OCI-LY7 (cell line): ENCODE measurements around the gene PKLR. TPM values are rescaled to one million over a fixed set of nuclear protein-coding genes. Genes with fewer than 3 reads are reported as not detected.

ENCODE experiments used
- BruUV-seq: library from RNA; stranded (reverse); fragments of 400-500 nt; replicated peaks from 2 replicates; lab custom pipeline; 2021; lab: Mats Ljungman, UMichigan
- CTCF ChIA-PET: fragments of 300-600 bp; sonication (Branson Sonifier 250); formaldehyde crosslinking; loops from one replicate; lab custom pipeline; 2022; ENCODE audit warnings: antibody characterized with exemption; ENCODE audit not compliant: unreplicated experiment; lab: Charles Lee
- POLR2A ChIA-PET: fragments of 300-600 bp; sonication (Branson Sonifier 250); formaldehyde crosslinking; loops from one replicate; lab custom pipeline; 2022; ENCODE audit warnings: antibody characterized with exemption; lab: Charles Lee
- DNase-seq: peaks from one replicate; pipeline ENCODE4 v3.0.0-alpha.2; 2015; ENCODE audit warnings: low spot score
- H2AFZ ChIP-seq: fragments of 200-600 bp; sonication (generic), shearing (Covaris generic); 2 replicates; pipeline ENCODE4 v1.6.1; 2014; ENCODE audit warnings: mild to moderate bottlenecking, antibody characterized with exemption, low read length, moderate library complexity
- H3K27ac ChIP-seq: fragments of 200-600 bp; sonication (generic); 2 replicates; pipeline ENCODE4 v1.5.1; 2014; ENCODE audit warnings: mixed run types, low read depth, mild to moderate bottlenecking, moderate library complexity, low read length, inconsistent platforms; ENCODE audit not compliant: poor library complexity, severe bottlenecking
- H3K36me3 ChIP-seq: fragments of 200-600 bp; sonication (generic); 2 replicates; pipeline ENCODE4 v1.6.1; 2014; ENCODE audit warnings: mild to moderate bottlenecking, antibody characterized with exemption, low read length, moderate library complexity, mixed read lengths; ENCODE audit not compliant: insufficient read depth
- H3K4me1 ChIP-seq: fragments of 200-600 bp; sonication (generic); 2 replicates; pipeline ENCODE4 v1.5.1; 2014; ENCODE audit warnings: mild to moderate bottlenecking, low read length; ENCODE audit not compliant: insufficient read depth, poor library complexity, severe bottlenecking
- H3K4me2 ChIP-seq: fragments of 200-600 bp; sonication (generic); 2 replicates; pipeline ENCODE4 v1.6.1; 2014; ENCODE audit warnings: mild to moderate bottlenecking, low read length
- H3K4me3 ChIP-seq: fragments of 200-600 bp; sonication (generic); 2 replicates; pipeline ENCODE4 v1.5.1; 2014; ENCODE audit warnings: mild to moderate bottlenecking, low read depth, low read length; ENCODE audit not compliant: poor library complexity, severe bottlenecking
- H3K79me2 ChIP-seq: fragments of 200-600 bp; sonication (generic); 2 replicates; pipeline ENCODE4 v1.6.1; 2016; ENCODE audit warnings: low read depth, mild to moderate bottlenecking, low read length, moderate library complexity, mixed read lengths; ENCODE audit not compliant: insufficient read depth
- H3K9me2 ChIP-seq: fragments of 200-600 bp; sonication (generic); 2 replicates; pipeline ENCODE4 v1.6.1; 2016; ENCODE audit warnings: mild to moderate bottlenecking, low read length, mixed read lengths; ENCODE audit not compliant: insufficient read depth
- H3K9me3 ChIP-seq: fragments of 200-600 bp; sonication (generic); 2 replicates; pipeline ENCODE4 v1.6.1; 2014; ENCODE audit warnings: mild to moderate bottlenecking, mixed run types, low read length, mixed read lengths
- H4K20me1 ChIP-seq: fragments of 200-600 bp; sonication (generic); 2 replicates; pipeline ENCODE4 v1.6.1; 2014; ENCODE audit warnings: mild to moderate bottlenecking, antibody characterized with exemption, low read length, moderate library complexity, mixed read lengths; ENCODE audit not compliant: insufficient read depth
- CTCF ChIP-seq: fragments of 200-600 bp; sonication (generic); conservative IDR thresholded peaks from 2 replicates; pipeline ENCODE4 v1.5.1; 2014; ENCODE audit warnings: mild to moderate bottlenecking, antibody characterized with exemption, low read length, moderate library complexity, mixed read lengths
- EZH2phosphoT487 ChIP-seq: fragments of 200-600 bp; sonication (generic); IDR thresholded peaks from 2 replicates; pipeline ENCODE4 v1.6.1; 2018; ENCODE audit warnings: low read depth, borderline replicate concordance, mild to moderate bottlenecking, mixed run types, antibody characterized with exemption, low read length, moderate library complexity, mixed read lengths
- intact Hi-C: fragments of 100-400 bp; cut with micrococcal nuclease; formaldehyde crosslinking; loops from one replicate; pipeline ENCODE4 v1.10.0; 2022; ENCODE audit not compliant: unreplicated experiment
- total RNA-seq, 2 experiments: library from RNA; depleted of rRNA in 1 of 2; stranded (reverse); fragments of >200 nt in 1 of 2; shearing (Covaris generic) in 1 of 2; gene quantifications; 2 replicates each; pipeline ENCODE4 v1.2.3, GENCODE V29; 2014 to 2022

Gene PKLR
- total RNA-seq, 2 experiments from 2014 or later = 0.19 to 0.51 TPM

GRCh38 chr1:155267373-155267772, 33.9 kb downstream of the PKLR start:
- Histone ChIP-seq H2AFZ (no peak overlapping the region), H4K20me1 (peaks cover 4% of the 10 kb centered on the region; the same call in 1 of the 2 replicates), H3K4me3 (no peak overlapping the region), H3K79me2 (peaks cover 22% of the 10 kb centered on the region), H3K4me2 (no peak overlapping the region), H3K36me3 (peaks cover 91% of the 10 kb centered on the region), H3K9me2 (no peaks in the 10 kb centered on the region), H3K9me3 (no peaks in the 10 kb centered on the region), H3K27ac (no peak overlapping the region), H3K4me1 (peaks cover 18% of the 10 kb centered on the region)
- DNase-seq = no peak
- TF ChIP-seq CTCF (no peak), EZH2phosphoT487 (no peak)
- ChIA-PET CTCF (no interaction called here), POLR2A (interaction anchor here (0.6 kb wide), 1 partner anchor 15 kb away, joined by 4 read pairs; no protein-coding TSS in a partner anchor)
- intact Hi-C loops = no loop called here
- BruUV-seq = no TSS peak

GRCh38 chr1:155266553-155266952, 34.7 kb downstream of the PKLR start:
- no peaks in the 10 kb centered on the region for H3K9me3 ChIP-seq
- no peak overlapping the region for H3K4me3 ChIP-seq
- H3K9me2 ChIP-seq = no peaks in the 10 kb centered on the region
- no peak for DNase-seq
- TF ChIP-seq EZH2phosphoT487 (no peak), CTCF (no peak)
- H3K4me1 ChIP-seq = peaks cover 10% of the 10 kb centered on the region
- peaks cover 17% of the 10 kb centered on the region for H3K79me2 ChIP-seq
- peaks cover 88% of the 10 kb centered on the region for H3K36me3 ChIP-seq
- H3K4me2 ChIP-seq = no peak overlapping the region
- no peak overlapping the region for H2AFZ ChIP-seq
- intact Hi-C loops = no loop called here
- H4K20me1 ChIP-seq = peaks cover 2% of the 10 kb centered on the region; the same call in 1 of the 2 replicates
- ChIA-PET POLR2A (interaction anchor here (0.6 to 1.3 kb wide), 2 partner anchors 14 to 94 kb away, joined by 3 to 4 read pairs; no protein-coding TSS in a partner anchor), CTCF (no interaction called here)
- BruUV-seq = no TSS peak
- no peak overlapping the region for H3K27ac ChIP-seq

- Histone ChIP-seq H4K20me1 (no peaks in the 10 kb centered on the region), H3K4me2 (peak overlapping the region; percentile 73), H2AFZ (no peak overlapping the region), H3K9me2 (no peaks in the 10 kb centered on the region), H3K36me3 (peaks cover 78% of the 10 kb centered on the region), H3K27ac (peak overlapping the region; percentile 51), H3K4me1 (peaks cover 17% of the 10 kb centered on the region), H3K4me3 (no peak overlapping the region), H3K9me3 (no peaks in the 10 kb centered on the region), H3K79me2 (peaks cover 19% of the 10 kb centered on the region; the same call in 1 of the 2 replicates)
- TSS peak; percentile 48 for BruUV-seq
- intact Hi-C loops = loop anchor here (5.0 kb wide), 1 partner anchor 56 kb away; the partner anchor contains the start of genes MTX1 and THBS3
- ChIA-PET CTCF (no interaction called here), POLR2A (interaction anchor here (1.1 kb wide), 1 partner anchor 10 kb away, joined by 6 read pairs; the partner anchor contains the start of gene CLK2)
- no peak for DNase-seq
- TF ChIP-seq CTCF = no peak
- TF ChIP-seq EZH2phosphoT487 = no peak
Measured at GRCh38 chr1:155263067-155263466, 38.2 kb downstream of the PKLR start.
